CD4-positive, alpha-beta T cell treated with Interleukin-1 beta for 1 hour (primary cell): ENCODE results near the gene GNG2.
A peak's percentile ranks its signal among the peaks of the same experiment; 100 is the strongest.

ENCODE experiments used
- DNase-seq, 2 donors: peaks; one replicate each; pipeline ENCODE4 v3.0.0-alpha.2; 2020 to 2022

GNG2 gene

DNA sequence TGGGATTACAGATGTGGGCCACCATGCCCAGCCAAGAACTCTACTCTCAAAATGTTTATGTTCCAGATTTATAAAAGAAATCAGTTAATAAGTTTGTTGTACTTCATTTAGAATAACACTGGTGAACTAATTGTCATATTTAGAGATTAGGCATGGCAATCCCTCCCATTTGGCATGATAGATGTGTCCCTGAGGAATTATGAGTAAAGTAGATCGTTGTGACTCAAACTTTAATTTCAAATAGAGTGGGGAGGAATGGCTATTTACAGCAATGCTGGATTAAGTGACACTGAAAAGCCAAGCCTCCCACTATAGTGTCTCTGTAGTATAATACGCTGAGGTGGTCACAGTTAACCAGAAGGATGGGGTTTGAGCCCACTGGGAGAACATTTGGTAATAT lies 89.6 kb downstream of the GNG2 start:
- DNase-seq: no peak

GRCh38 chr14:51951656-51952055 lies 91.2 kb downstream of the GNG2 start:
- no peak for DNase-seq

- DNase-seq: no peak
Measured at GRCh38 chr14:51954031-51954430, 93.6 kb downstream of the GNG2 start.

GRCh38 chr14:51954657-51955056 lies 94.2 kb downstream of the GNG2 start:
- no peak for DNase-seq

- no peak for DNase-seq
Measured at GRCh38 chr14:51957950-51958349, 97.5 kb downstream of the GNG2 start.

GRCh38 chr14:51959928-51960327 lies 99.5 kb downstream of the GNG2 start:
- DNase-seq: no peak

GRCh38 chr14:51960866-51961265 lies 100.5 kb downstream of the GNG2 start:
- no peak for DNase-seq

GRCh38 chr14:51962711-51963110 lies 102.3 kb downstream of the GNG2 start:
- DNase-seq: no peak

DNA sequence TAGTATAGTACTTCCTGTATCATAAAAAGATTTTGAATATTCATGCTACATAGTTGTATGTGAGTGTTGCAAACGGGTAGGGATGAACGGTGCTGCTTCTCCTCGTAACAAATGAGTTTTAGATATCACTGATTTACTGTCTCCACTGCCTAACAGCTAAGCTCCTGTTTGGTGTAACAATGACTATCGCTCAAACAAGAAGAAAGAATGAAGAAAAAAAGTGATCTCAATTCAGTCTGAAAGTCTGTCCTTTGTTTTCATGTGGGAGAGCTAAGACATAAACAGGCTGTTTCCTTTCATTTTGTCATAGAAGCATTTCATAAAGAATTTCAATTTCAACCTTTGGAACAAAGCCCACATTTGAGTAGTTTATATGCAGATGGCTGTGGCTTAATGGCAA lies 102.9 kb downstream of the GNG2 start:
- DNase-seq: no peak

DNA sequence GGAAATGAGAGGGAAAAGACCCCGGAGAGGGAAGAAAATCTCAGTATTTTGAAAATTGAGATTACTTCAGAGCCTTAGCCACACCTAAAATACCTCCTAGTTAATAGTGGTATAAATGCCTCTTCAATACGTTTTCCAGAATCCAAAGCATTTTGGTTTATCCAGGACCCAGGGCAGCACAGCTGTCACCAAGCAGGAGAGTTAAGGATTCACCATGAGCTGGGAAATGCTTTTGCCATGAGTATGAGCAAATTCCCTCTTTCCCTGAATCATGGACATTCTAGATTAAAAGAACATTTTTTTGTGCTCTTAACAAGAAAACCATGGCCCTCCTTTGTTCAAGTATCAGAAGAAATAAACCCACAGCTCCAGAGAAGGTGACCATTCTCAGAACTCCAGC lies 107.1 kb downstream of the GNG2 start:
- DNase-seq: no peak

- no peak for DNase-seq
Measured at GRCh38 chr14:51969852-51970540, 109.6 kb downstream of the GNG2 start.

DNA sequence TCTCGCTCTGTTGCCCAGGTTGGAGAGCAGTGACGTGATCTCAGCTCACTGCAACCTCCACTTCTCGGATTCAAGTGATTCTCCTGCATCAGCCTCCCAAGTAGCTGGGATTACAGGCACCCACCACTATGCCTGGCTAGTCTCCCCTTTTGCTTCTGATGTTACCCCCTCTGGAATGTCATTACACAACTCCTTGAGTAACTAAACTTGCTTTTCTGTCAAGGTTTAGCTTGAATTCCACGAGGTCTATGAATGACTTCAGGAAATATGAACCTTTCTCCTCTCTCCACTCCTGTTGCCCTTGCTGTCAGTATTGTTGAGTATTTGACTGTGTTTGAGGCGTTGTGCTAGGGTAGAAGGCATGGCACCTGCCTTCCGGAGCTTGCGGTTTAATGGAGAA lies 112.2 kb downstream of the GNG2 start:
- no peak for DNase-seq

DNA sequence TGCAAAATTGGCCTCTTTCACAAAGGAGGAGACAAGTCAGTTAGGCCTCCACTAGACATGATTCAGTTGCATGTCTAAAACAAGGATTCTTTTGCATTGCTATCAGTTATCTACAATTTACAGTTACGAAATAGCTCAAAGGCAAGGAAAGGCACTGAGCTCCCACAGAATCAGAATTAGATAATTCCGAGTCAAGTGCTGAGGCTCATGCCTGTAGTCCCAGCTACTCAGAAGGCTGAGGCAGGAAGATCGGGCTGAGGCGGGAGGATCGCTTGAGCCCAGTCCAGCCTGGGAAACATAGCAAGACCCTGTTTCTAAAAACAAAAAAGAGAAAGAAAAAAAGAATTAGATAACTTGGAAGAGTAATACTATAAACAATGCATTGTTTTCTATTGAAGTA lies 116.7 kb downstream of the GNG2 start:
- DNase-seq: no peak

DNA sequence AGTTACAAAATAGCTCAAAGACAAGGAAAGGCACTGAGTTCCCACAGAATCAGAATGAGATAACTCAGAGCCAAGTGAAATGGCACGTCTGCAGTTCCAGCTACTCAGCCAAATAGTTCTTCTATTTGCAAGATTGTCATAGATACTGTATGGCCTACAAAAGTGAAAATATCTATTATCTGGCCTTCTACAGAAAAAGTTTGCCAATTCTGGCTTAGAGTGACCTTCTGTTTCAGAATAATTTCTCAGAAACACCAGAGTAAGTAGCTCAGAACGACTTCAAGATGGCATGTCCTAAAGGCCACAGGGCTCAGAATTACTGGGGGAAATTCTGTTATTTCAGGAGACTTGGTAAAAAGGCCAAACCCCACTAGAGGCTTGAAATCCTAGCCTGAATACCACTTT lies 118.3 kb downstream of the GNG2 start:
- no peak for DNase-seq

DNA sequence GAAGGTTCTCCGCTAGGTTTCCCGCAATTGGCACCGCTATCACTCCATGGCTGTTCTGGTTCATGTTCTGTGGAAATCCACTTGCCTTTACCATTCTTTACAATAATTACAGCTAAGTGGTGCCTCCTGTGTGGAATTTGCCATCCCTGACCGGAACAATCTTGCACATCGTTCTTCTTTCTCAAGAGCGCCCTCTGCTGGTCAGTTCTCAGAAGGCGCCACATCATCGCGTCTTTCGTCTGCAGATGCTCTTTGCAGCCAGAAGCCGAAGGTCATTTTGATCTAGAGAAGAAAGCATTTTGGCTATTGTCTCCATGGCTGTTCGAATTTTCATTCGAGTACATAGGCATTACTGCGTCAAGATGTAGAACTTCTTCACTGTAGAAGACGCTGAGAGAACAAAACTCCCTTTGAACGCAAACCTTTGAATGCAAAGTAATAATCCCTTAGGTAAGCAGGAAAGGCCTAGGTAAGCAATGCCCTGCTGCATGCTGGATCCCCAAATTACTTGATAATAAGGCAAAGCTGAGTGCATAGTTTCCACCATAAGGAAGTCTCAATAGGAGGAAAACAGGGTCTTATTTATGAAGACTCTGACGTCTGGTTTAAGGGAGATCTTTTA lies 118.8 kb downstream of the GNG2 start:
- DNase-seq: peak; percentile 77 to 82

DNA sequence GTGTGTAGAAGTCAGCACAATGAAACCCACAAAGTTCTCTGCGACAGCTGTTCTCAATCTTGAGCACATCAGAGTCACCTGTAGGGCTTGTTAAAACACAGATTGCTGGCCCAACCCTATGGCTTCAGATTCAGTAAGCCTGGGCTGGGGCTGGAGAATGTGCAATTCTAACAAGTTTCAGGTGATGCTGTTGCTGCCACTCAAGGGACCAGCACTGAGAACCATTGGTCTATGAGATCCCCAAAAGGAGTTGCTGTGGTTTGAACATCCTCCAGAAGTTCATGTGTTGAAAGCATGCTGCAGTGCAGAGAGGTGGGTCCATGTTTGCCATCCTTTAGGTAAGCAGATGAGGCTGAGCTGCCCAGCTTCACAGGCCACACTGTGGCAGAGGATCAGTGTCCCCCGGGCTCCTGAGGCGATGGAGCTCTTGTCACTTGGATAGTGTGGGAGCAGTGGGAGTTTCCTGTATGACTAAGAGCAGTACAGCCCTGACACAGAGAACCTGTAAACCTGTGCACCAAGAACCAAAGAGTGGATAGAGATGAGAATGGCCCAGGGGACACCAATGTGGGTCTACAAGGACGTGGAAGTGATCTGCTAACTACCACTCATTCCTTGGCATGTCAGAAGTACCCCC lies 120.9 kb downstream of the GNG2 start:
- no peak for DNase-seq

DNA sequence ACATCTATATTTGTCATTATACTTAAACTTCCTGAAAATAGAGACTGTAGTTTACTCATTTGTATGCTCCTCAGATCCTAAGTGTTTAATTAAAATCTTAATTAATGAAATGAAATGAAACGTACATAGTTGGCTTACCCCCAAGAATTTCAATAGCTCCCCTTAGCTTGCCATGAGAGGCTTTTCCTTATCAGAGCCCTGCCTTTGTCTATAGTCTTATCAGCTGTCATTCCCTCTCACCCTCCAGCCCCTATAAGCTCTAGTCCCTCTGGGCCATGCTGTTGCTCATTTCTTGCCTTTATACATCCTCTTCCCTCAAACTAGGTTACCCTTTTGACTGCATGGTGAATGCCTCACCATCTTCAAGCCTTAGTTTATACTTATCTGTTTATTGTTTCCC lies 127.8 kb downstream of the GNG2 start:
- DNase-seq: no peak

- DNase-seq: peak; percentile 91 to 92
Measured at GRCh38 chr14:51989293-51990234, 129.2 kb downstream of the GNG2 start, which contains the start of gene RTRAF. Gene RTRAF (plus strand): TSS chr14:51989546. CDS start chr14:51989640, 94 bp downstream.

DNA sequence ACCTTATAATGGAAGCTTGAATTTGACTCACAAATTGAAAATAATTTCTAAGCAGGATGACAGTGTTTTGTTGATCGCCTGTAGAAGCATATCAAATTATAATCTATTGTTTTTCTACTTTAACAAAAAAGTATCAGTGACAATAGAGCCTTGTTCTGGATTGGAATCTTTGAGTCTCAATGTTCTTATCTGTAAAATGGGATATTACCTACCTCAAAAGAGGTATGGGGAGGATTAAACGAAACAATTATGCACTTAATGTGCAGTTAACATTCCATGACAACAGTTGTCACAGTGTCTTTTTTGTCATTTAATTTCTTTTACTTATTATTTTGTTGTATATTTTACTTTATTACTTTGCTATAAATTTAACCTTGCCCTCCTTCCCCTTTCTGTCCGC lies 130.1 kb downstream of the GNG2 start:
- DNase-seq: no peak

- DNase-seq: no peak
Measured at GRCh38 chr14:51993285-51993920, 133.0 kb downstream of the GNG2 start.

GRCh38 chr14:51996148-51996746 lies 135.8 kb downstream of the GNG2 start:
- peak in 1 of 2 donors; percentile 66 for DNase-seq

DNA sequence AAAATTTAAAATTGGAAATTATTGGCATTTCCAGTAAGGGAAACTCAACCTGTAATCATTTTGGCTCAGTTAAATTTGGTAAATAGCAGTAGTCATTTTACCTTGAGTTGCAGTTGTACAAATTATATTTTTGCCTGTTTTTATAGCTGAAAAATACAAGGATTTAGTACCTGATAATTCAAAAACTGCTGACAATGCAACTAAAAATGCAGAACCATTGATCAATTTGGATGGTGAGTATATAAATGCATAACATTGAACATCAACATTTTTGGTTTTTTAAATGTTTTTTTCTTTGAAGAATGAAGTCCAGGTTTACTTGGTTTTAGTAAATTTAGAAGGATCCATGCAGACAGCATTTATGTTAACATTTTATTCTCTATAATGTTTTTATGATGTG lies 137.9 kb downstream of the GNG2 start:
- no peak for DNase-seq
